Uterus (tissue), 4 donors: ENCODE data around the gene MND1. TPM values are rescaled to one million over a fixed set of nuclear protein-coding genes. Genes with fewer than 3 reads are reported as not detected.
"Not testable (repeated sequence)": the region's sequence is repeated elsewhere in the genome, so short reads cannot be mapped to it uniquely, and the experiment has no call there.

Experiments
- DNase-seq, 2 donors: peaks; one replicate each; pipeline ENCODE4 v3.0.0-alpha.2; 2019 to 2020
- H3K27ac ChIP-seq, 2 donors: fragments of 200-600 bp; sonication (generic); 1 replicate in 1 of 2; 2 replicates in 1 of 2; pipeline ENCODE4 v1.5.1; 2016 to 2018
- H3K27me3 ChIP-seq, 2 donors: fragments of 200-600 bp; sonication (generic); one replicate each; pipeline ENCODE4 v1.5.1; 2018 to 2019; ENCODE audit warnings: control low read depth in 1 of 2
- H3K36me3 ChIP-seq, 2 donors: fragments of 200-600 bp; sonication (generic); one replicate each; pipeline ENCODE4 v1.5.1; 2019; ENCODE audit warnings: control low read depth in 1 of 2
- H3K4me1 ChIP-seq, 2 donors: fragments of 200-600 bp; sonication (generic); one replicate each; pipeline ENCODE4 v1.5.1; 2018 to 2019; ENCODE audit warnings: control low read depth in 1 of 2
- H3K4me3 ChIP-seq, 2 donors: fragments of 200-600 bp; sonication (generic); 1 replicate in 1 of 2; 2 replicates in 1 of 2; pipeline ENCODE4 v1.5.1; 2018 to 2019; ENCODE audit warnings: mild to moderate bottlenecking in 1 of 2
- H3K9me3 ChIP-seq, 2 donors: fragments of 200-600 bp; sonication (generic); one replicate each; pipeline ENCODE4 v1.5.1; 2019; ENCODE audit warnings: control low read depth in 1 of 2
- CTCF ChIP-seq, 4 experiments: fragments of 200-600 bp in 2 of 4; fragments of 450-650 bp in 2 of 4; sonication (generic) in 2 of 4; IDR thresholded peaks; one replicate each; pipeline ENCODE4 v1.5.1; 2016 to 2019; ENCODE audit warnings: antibody characterized with exemption in 4 of 4, mild to moderate bottlenecking in 2 of 4, moderate library complexity in 1 of 4
- POLR2A ChIP-seq, 2 donors: fragments of 450-650 bp; IDR thresholded peaks; one replicate each; pipeline ENCODE4 v1.6.1; 2016; ENCODE audit warnings: antibody characterized with exemption in 2 of 2, mild to moderate bottlenecking in 1 of 2, moderate library complexity in 1 of 2
- intact Hi-C: fragments of 100-400 bp; cut with DNase I; formaldehyde crosslinking; loops from one replicate; pipeline ENCODE4 v1.15.1; 2023; ENCODE audit warnings: low total_unique reads
- small RNA-seq: library from RNA; depleted of rRNA; stranded (forward); fragments of <200 nt; gene quantifications from one replicate; pipeline ENCODE3, GENCODE V24; 2016
- total RNA-seq, 4 donors: library from RNA; depleted of rRNA in 3 of 4; stranded (reverse); fragments of >200 nt in 3 of 4; gene quantifications; one replicate each; pipeline versions ENCODE4 v1.1.0 to v1.2.4, GENCODE V29; 2014 to 2023
- donor health status: DM: yes; HTN: yes; CAD: no.

Gene MND1
- total RNA-seq, 4 donors from 2014 or later: 1.0 to 6.5 TPM; not detected in 2

- Histone ChIP-seq H3K4me3 (no peak overlapping the region), H3K36me3 (no peaks in the 10 kb centered on the region), H3K4me1 (no peaks in the 10 kb centered on the region), H3K27ac (no peak overlapping the region), H3K9me3 (no peaks in the 10 kb centered on the region), H3K27me3 (no peaks in the 10 kb centered on the region)
- TF ChIP-seq CTCF (IDR thresholded peaks at IDR 0.05) (no peak), POLR2A (IDR thresholded peaks at IDR 0.05) (no peak)
- intact Hi-C loops: no loop called here
- no peak for DNase-seq
These were observed 114.5 kb downstream of the MND1 start for GRCh38 chr4:153458969-153459368.

GRCh38 chr4:153461549-153461948 is 117.1 kb downstream of the MND1 start:
- H3K36me3 ChIP-seq, DNase-seq, H3K4me1 ChIP-seq, H3K27ac ChIP-seq, H3K4me3 ChIP-seq, H3K27me3 ChIP-seq, H3K9me3 ChIP-seq, intact Hi-C loops: not testable (repeated sequence)

GRCh38 chr4:153464068-153464467 is 119.6 kb downstream of the MND1 start:
- DNase-seq: no peak
- H3K36me3 ChIP-seq: no peaks in the 10 kb centered on the region
- no peak overlapping the region for H3K27ac ChIP-seq
- H3K27me3 ChIP-seq: no peaks in the 10 kb centered on the region
- H3K9me3 ChIP-seq: no peaks in the 10 kb centered on the region
- H3K4me3 ChIP-seq: no peak overlapping the region
- intact Hi-C loops: no loop called here
- TF ChIP-seq POLR2A (IDR thresholded peaks at IDR 0.05) (no peak), CTCF (IDR thresholded peaks at IDR 0.05) (no peak)
- H3K4me1 ChIP-seq: peaks cover 0 to 4% of the 10 kb centered on the region in 2 donors

Small RNAs within 50 kb of the gene (small RNA-seq; reads per million reads assigned to genes)
- not detected for gene RN7SL419P

Other genes with a start within 250 kb of the MND1 start
- 100 to 1,000 TPM in 1 of 4 donors, 10 to 100 TPM in 3; 25.9 to 121 (median 45.6) TPM for gene TRIM2, start 140.2 kb upstream of the MND1 start, total RNA-seq
- gene TMEM131L, start 121.7 kb downstream of the MND1 start, total RNA-seq: 10 to 100 TPM in 3 of 4 donors, 1 to 10 TPM in 1; 2.4 to 49.6 (median 18.0) TPM